ENCODE data around the gene DYNLRB1. TPM values are rescaled to one million over a fixed set of nuclear protein-coding genes. Genes with fewer than 3 reads are reported as not detected.

DYNLRB1 gene
- polyA plus RNA-seq, 3 donors = 139 to 166 (median 148) TPM

GRCh38 chr20:34485068-34485634 lies 31.1 kb upstream of the DYNLRB1 start:
- intact Hi-C loops (cut with micrococcal nuclease) = no loop called here
- Histone ChIP-seq H3K4me1 (ENCODE audit: control insufficient read depth in 1 of 2, insufficient read depth in 2 of 2, low read length in 2 of 2) (no peaks in the 10 kb centered on the region), H3K36me3 (replicated peaks in 1 of 2; ENCODE audit: control insufficient read depth in 1 of 2, insufficient read depth in 2 of 2, low read length in 2 of 2) (peaks cover 85 to 98% of the 10 kb centered on the region in 2 donors), H2AFZ (ENCODE audit: insufficient read depth, low read depth, low read length, poor library complexity, severe bottlenecking) (no peak overlapping the region), H3K79me2 (ENCODE audit: insufficient read depth, low read length) (no peaks in the 10 kb centered on the region), H3K9ac (ENCODE audit: insufficient read depth, low read length, poor library complexity, severe bottlenecking) (no peak overlapping the region), H3K27me3 (ENCODE audit: control insufficient read depth in 2 of 2, insufficient read depth in 2 of 2, low read length in 2 of 2) (no peaks in the 10 kb centered on the region), H3K27ac (ENCODE audit: low read depth in 1 of 2, low read length in 2 of 2) (no peak overlapping the region), H3K9me3 (replicated peaks in 1 of 2; ENCODE audit: control insufficient read depth in 1 of 2, insufficient read depth in 1 of 2, low read length in 2 of 2) (peaks cover 4 to 6% of the 10 kb centered on the region in 2 donors), H3K4me2 (replicated peaks; ENCODE audit: extremely low read depth, low read length, poor library complexity, severe bottlenecking) (no peak overlapping the region), H4K20me1 (ENCODE audit: insufficient read depth, low read length) (peaks cover 22% of the 10 kb centered on the region), H3K4me3 (replicated peaks in 1 of 3; ENCODE audit: low read depth in 2 of 3, low read length in 3 of 3) (no peak overlapping the region)
- Mint-ChIP-seq H3K4me3 (no peak overlapping the region), H3K27me3 (ENCODE audit: low read depth in 3 of 3) (no peaks in the 10 kb centered on the region), H3K36me3 (peaks cover 70 to 98% of the 10 kb centered on the region in 2 donors), H3K9me3 (peaks cover 0 to 12% (median 6%) of the 10 kb centered on the region in 7 donors), H3K27ac (no peak overlapping the region), H3K4me1 (no peaks in the 10 kb centered on the region)
- no peak for DNase-seq
- TF ChIP-seq CTCF (IDR thresholded peaks at IDR 0.05) = no peak
- 100% methylated on average over 1 of the region's 4 CpGs for WGBS (ENCODE audit: insufficient coverage)

- Mint-ChIP-seq H3K4me1 (no peaks in the 10 kb centered on the region), H3K36me3 (peaks cover 58 to 85% of the 10 kb centered on the region in 2 donors), H3K27me3 (ENCODE audit: low read depth in 3 of 3) (no peaks in the 10 kb centered on the region), H3K4me3 (no peak overlapping the region), H3K9me3 (peaks cover 0 to 3% (median 0%) of the 10 kb centered on the region in 7 donors), H3K27ac (no peak overlapping the region)
- peaks cover 17% of the 10 kb centered on the region for H4K20me1 ChIP-seq (ENCODE audit: insufficient read depth, low read length)
- no peaks in the 10 kb centered on the region for H3K4me1 ChIP-seq (ENCODE audit: control insufficient read depth in 1 of 2, insufficient read depth in 2 of 2, low read length in 2 of 2)
- no peak overlapping the region for H3K4me3 ChIP-seq (replicated peaks in 1 of 3; ENCODE audit: low read depth in 2 of 3, low read length in 3 of 3)
- no peaks in the 10 kb centered on the region for H3K79me2 ChIP-seq (ENCODE audit: insufficient read depth, low read length)
- H2AFZ ChIP-seq (ENCODE audit: insufficient read depth, low read depth, low read length, poor library complexity, severe bottlenecking) = no peak overlapping the region
- no peak for DNase-seq
- H3K4me2 ChIP-seq (replicated peaks; ENCODE audit: extremely low read depth, low read length, poor library complexity, severe bottlenecking) = no peak overlapping the region
- no peak for TF ChIP-seq CTCF (IDR thresholded peaks at IDR 0.05)
- no peak overlapping the region for H3K27ac ChIP-seq (ENCODE audit: low read depth in 1 of 2, low read length in 2 of 2)
- no peak overlapping the region for H3K9ac ChIP-seq (ENCODE audit: insufficient read depth, low read length, poor library complexity, severe bottlenecking)
- no peaks in the 10 kb centered on the region for H3K9me3 ChIP-seq (replicated peaks in 1 of 2; ENCODE audit: control insufficient read depth in 1 of 2, insufficient read depth in 1 of 2, low read length in 2 of 2)
- peaks cover 86 to 96% of the 10 kb centered on the region in 2 donors for H3K36me3 ChIP-seq (replicated peaks in 1 of 2; ENCODE audit: control insufficient read depth in 1 of 2, insufficient read depth in 2 of 2, low read length in 2 of 2)
- WGBS (ENCODE audit: insufficient coverage) = no CpG with 5 or more reads among the region's 4 CpGs
- intact Hi-C loops (cut with micrococcal nuclease) = no loop called here
- H3K27me3 ChIP-seq (ENCODE audit: control insufficient read depth in 2 of 2, insufficient read depth in 2 of 2, low read length in 2 of 2) = no peaks in the 10 kb centered on the region
Measured at GRCh38 chr20:34491226-34491931, 24.8 kb upstream of the DYNLRB1 start.
